NCI-H1436 (cell line): ENCODE results near the gene RBM34.
"Not testable (repeated sequence)": the region's sequence is repeated elsewhere in the genome, so short reads cannot be mapped to it uniquely, and the experiment has no call there.

Source experiments
- DNase-seq: peaks from one replicate; lab custom pipeline; 2025; lab: John Stamatoyannopoulos, UW

RBM34 gene

DNA sequence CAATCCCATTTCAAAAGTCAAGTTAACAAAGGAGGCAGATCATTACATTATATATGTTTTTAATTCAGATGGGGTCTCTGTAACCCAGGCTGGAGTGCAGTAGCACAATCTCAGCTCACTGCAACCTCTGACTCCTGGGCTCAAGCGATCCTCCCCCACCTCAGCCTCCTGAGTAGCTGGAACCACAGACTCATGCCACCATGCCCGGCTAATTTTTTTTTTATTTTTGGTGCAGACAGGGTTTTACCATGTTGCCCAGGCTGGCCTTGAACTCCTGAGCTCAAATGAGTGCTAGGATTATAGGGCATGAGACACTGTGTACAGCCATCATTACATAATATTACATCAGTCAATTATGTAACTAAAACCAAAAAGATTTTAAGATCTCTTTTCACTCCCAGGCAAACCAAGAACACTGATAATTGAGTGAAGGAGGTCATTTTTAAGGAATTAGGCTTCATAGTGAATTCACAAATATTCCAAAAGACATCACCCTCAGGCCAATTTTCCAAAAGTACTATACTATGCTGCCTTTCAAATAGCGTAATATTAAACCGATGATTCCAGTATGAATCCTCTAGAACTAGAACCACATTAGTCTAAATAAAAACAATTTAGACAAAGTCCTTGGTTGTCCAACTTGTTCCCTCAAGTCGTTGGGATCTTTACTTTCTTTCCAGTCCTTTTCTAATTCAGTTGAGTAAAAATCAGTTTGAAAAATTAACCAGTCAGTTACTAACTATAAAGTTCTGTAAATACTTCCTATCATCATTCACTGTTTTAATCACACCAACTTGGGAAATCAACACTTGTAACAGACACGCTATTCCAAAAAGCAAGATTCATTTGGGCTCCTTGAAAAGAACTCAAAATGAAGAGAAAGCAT is 48.5 kb downstream of the RBM34 start:
- DNase-seq = no peak

GRCh38 chr1:235111107-235111506 is 49.9 kb downstream of the RBM34 start:
- DNase-seq = no peak

- no peak for DNase-seq
Observed at GRCh38 chr1:235108876-235109275, 52.2 kb downstream of the RBM34 start.

DNA sequence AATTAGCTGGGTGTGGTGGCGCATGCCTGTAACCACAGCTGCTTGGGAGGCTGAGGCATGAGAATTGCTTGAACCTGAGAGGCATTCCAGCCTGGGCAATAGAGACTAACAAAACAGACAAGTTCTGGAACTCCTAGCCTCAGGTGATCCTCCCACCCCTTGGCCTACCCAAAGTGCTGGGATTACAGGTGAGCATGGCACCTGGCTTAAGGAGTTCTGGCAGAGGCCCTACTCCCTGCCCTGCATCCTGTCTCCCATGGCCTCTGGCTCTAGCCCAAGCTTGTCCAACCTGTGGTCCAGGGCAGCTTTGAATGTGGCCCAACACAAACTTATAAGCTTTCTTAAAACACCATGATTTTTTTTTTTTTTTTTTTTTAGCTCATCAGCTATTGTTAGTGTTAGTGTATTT is 52.9 kb downstream of the RBM34 start:
- DNase-seq = no peak

- no peak for DNase-seq
Observed at GRCh38 chr1:235107368-235108184, 53.5 kb downstream of the RBM34 start.

DNA sequence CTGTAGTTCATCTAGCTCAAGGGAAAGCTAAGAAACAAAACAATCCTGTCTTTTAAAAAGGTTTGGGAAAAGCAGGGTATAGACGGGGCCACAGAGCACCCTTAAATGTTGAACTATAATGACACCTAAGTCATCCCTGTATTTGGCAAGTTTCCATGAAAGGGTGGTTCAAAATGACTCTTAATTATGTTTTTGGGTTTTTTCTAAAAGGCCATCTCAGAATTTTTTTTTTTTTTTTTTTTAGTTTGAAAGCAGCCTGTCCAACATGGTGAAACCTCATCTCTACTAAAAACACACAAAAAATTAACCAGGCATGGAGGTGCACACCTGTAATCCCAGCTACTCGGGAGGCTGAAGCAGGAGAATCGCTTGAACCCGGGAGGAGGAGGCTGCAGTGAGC is 54.6 kb downstream of the RBM34 start:
- no peak for DNase-seq

- DNase-seq = no peak
Observed at GRCh38 chr1:235105051-235106043, 55.7 kb downstream of the RBM34 start.

- no peak for DNase-seq
Observed at GRCh38 chr1:235102993-235103411, 58.0 kb downstream of the RBM34 start.

GRCh38 chr1:235102259-235102582 is 58.8 kb downstream of the RBM34 start:
- DNase-seq = no peak

DNA sequence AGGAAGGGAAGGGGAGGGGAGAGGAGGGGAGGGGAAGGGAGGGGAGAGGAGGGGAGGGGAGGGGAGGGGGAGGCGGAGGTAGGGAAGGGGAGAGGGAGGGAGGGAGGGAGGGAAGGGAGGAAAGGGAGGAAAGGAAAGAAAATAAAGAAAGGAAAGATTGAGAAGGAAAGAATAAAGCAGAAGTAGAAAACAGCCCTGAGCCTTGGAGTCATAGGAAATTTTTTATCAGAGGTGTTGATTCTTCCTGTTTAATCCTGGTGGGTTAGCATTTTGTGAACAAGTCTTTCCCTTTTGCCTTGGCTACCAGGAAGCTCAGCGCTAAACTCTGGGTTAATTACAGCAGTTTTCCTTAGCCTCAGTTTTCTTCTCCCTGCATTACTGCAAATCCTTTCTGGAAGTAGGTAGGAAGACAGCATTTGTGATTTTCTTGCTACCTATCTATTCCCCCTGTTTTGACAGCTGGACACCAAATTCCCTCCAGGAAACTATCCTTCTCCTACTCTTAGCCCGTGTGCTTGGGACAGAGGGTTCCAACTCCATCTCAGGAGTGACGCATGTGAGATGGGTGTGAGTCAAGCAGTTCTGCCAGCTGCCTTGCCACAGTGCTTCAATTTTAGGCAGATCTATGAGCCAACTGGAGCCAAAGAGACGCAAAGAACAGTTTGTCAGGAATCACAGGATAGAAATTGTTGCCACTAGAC is 59.3 kb downstream of the RBM34 start:
- no peak for DNase-seq

DNA sequence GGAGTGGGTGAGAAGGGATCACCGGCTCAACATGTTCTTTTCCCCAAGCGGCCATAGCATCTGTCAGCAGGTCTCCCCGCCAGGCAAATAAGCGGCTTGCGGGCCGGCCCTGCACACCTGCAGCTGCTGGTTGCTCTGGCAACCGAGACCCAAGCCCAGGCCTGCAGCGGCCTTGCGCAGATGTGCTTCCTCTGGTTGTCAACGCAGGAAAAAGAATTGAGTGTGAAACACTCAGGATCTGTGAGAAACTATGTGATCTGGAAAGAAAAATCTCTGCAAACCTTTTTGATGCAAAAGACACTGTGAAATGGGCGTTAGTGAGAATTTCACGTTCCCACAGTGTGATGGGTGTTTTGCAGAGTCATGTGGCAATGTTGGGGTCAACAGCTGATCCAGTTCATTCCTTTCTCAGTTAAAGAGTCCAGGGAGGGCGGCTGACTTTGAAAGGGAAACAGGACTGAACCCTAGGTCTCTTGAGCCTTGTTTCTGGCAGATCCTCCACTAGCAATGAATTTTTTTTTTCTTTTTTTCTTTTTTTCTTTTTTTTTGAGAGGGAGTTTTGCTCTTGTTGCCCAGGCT is 60.8 kb downstream of the RBM34 start:
- DNase-seq = no peak

GRCh38 chr1:235098991-235099390 is 62.1 kb downstream of the RBM34 start:
- DNase-seq = no peak

DNA sequence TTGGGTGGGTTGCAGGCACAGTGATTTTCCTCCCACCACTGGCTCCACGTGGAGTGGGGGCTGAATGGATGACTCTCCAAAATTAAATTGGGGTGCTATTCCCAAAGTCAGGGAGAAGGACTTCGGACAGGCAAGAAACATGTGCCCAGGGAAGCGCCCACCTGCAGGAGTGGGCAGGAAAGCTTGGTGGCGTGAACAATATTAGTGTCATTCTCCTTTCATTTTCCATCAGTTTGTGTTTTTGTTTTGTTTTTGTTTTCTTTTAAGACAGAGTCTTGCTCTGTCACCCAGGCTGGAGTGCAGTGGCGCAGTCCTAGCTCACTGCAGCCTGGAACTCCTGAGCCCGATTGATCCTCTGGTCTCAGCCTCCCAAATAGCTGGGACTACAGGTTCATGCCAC is 62.5 kb downstream of the RBM34 start:
- no peak for DNase-seq

GRCh38 chr1:235097501-235097900 is 63.5 kb downstream of the RBM34 start:
- not testable (repeated sequence) for DNase-seq

GRCh38 chr1:235095938-235096562 is 65.0 kb downstream of the RBM34 start:
- no peak for DNase-seq

GRCh38 chr1:235093696-235094592 is 67.1 kb downstream of the RBM34 start:
- DNase-seq = peak; percentile 35

GRCh38 chr1:235093013-235093695 is 67.9 kb downstream of the RBM34 start:
- peak; percentile 48 for DNase-seq

GRCh38 chr1:235092415-235092814 is 68.6 kb downstream of the RBM34 start:
- not testable (repeated sequence) for DNase-seq

- not testable (repeated sequence) for DNase-seq
Observed at GRCh38 chr1:235092045-235092406, 69.0 kb downstream of the RBM34 start.
